Chondrocyte (in vitro differentiated cells): ENCODE results near the gene SZRD1. TPM values are rescaled to one million over a fixed set of nuclear protein-coding genes. Genes with fewer than 3 reads are reported as not detected.

Source experiments
- DNase-seq: peaks from one replicate; pipeline ENCODE4 v3.0.0; 2021; ENCODE audit warnings: mixed read lengths, low spot score
- H3K27ac Mint-ChIP-seq: one replicate; pipeline ENCODE4 v1.8.0; 2021; ENCODE audit warnings: mild to moderate bottlenecking, moderate library complexity, mixed read lengths; ENCODE audit not compliant: unreplicated experiment
- H3K27me3 Mint-ChIP-seq: 2 replicates; pipeline ENCODE4 v1.8.0; 2021; ENCODE audit warnings: low read depth, mixed read lengths
- H3K36me3 Mint-ChIP-seq: 2 replicates; pipeline ENCODE4 v1.8.0; 2021; ENCODE audit warnings: low read depth, mixed read lengths
- H3K4me1 Mint-ChIP-seq: 2 replicates; pipeline ENCODE4 v1.8.0; 2021; ENCODE audit warnings: low read depth, mild to moderate bottlenecking, mixed read lengths
- H3K4me3 Mint-ChIP-seq: one replicate; pipeline ENCODE4 v1.8.0; 2021; ENCODE audit warnings: mild to moderate bottlenecking, moderate library complexity, mixed read lengths; ENCODE audit not compliant: unreplicated experiment
- H3K9me3 Mint-ChIP-seq: 2 replicates; pipeline ENCODE4 v1.8.0; 2021; ENCODE audit warnings: low read depth, mixed read lengths
- total RNA-seq: library from RNA; stranded (reverse); gene quantifications from 3 replicates; pipeline ENCODE4 v1.2.1, GENCODE V29; 2021
- TF ChIP-seq, protein P1 (sequence below): fragments of 200-600 bp; sonication (generic); IDR thresholded peaks from 2 replicates; pipeline ENCODE4 v1.5.0; 2021; ENCODE audit warnings: antibody characterized with exemption, mild to moderate bottlenecking, moderate library complexity

Gene SZRD1
- total RNA-seq, 1 donor from 2014 or later = 113 TPM

DNA sequence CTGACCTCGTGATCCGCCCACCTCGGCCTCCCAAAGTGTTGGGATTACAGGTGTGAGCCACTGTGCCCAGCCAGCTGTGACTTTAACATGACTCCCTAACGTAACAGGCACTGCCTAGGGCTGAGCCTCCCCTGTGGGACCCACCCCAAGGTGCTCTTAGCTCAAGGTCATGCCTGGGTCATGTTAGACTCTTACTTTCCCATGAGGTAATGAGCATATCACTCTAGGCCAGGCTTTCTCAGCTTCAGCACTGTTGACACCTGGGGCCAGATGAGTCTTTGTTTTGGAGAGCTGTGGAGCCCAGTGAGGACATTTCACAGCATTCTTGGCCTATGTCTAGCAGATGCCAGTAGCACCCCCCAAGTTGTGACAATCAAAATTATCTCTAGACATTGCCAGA lies 78.0 kb downstream of the SZRD1 start:
- no peaks in the 10 kb centered on the region for H3K27me3 Mint-ChIP-seq
- no peak for DNase-seq
- H3K9me3 Mint-ChIP-seq = no peaks in the 10 kb centered on the region
- H3K27ac Mint-ChIP-seq = no peak overlapping the region
- H3K36me3 Mint-ChIP-seq = peaks cover 17% of the 10 kb centered on the region
- no peak overlapping the region for H3K4me3 Mint-ChIP-seq
- TF ChIP-seq, protein P1, sequence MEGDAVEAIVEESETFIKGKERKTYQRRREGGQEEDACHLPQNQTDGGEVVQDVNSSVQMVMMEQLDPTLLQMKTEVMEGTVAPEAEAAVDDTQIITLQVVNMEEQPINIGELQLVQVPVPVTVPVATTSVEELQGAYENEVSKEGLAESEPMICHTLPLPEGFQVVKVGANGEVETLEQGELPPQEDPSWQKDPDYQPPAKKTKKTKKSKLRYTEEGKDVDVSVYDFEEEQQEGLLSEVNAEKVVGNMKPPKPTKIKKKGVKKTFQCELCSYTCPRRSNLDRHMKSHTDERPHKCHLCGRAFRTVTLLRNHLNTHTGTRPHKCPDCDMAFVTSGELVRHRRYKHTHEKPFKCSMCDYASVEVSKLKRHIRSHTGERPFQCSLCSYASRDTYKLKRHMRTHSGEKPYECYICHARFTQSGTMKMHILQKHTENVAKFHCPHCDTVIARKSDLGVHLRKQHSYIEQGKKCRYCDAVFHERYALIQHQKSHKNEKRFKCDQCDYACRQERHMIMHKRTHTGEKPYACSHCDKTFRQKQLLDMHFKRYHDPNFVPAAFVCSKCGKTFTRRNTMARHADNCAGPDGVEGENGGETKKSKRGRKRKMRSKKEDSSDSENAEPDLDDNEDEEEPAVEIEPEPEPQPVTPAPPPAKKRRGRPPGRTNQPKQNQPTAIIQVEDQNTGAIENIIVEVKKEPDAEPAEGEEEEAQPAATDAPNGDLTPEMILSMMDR = no peak
- peaks cover 24% of the 10 kb centered on the region for H3K4me1 Mint-ChIP-seq

DNA sequence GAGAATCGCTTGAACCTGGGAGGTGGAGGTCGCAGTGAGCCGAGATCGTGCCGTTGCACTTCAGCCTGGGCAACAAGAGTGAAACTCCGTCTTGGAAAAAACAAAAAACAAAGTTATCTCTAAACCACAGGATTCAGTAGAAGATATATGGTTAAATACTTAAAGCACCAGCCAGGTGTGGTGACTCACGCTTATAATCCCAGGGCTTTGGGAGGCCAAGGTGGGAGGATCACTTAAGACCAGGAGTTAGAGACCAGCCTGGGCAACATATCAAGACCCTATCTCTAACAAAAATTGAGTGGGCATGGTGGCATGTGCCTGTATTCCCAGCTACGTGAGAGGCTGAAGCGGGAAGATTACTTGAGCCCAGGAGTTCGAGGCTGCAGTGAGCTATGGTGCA lies 79.1 kb downstream of the SZRD1 start:
- no peak overlapping the region for H3K27ac Mint-ChIP-seq
- no peak for DNase-seq
- peaks cover 21% of the 10 kb centered on the region for H3K36me3 Mint-ChIP-seq
- peaks cover 19% of the 10 kb centered on the region for H3K4me1 Mint-ChIP-seq
- TF ChIP-seq, protein P1 = no peak
- H3K9me3 Mint-ChIP-seq = no peaks in the 10 kb centered on the region
- no peak overlapping the region for H3K4me3 Mint-ChIP-seq
- no peaks in the 10 kb centered on the region for H3K27me3 Mint-ChIP-seq

DNA sequence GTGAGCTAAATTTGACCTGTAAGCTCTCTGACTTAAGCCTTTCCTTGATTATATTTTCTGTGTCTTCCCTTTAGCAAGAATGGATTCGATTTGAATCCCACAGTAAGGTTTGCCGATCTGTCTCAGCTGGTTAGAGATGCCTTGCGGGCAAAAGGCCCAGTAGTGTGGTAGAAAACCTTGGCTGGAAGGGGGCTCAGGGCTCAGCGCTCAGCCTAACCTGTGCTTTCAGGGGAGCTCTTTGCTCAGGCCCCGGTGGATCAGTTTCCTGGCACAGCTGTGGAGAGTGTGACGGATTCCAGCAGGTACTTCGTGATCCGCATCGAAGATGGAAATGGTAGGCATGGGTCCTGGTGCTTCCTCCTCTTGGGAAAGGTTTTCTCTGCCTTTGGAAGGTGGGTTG lies 80.6 kb downstream of the SZRD1 start:
- no peak overlapping the region for H3K27ac Mint-ChIP-seq
- peaks cover 29% of the 10 kb centered on the region for H3K36me3 Mint-ChIP-seq
- H3K9me3 Mint-ChIP-seq = no peaks in the 10 kb centered on the region
- peaks cover 7% of the 10 kb centered on the region for H3K4me1 Mint-ChIP-seq
- H3K4me3 Mint-ChIP-seq = no peak overlapping the region
- DNase-seq = peak; percentile 38
- TF ChIP-seq, protein P1 = no peak
- no peaks in the 10 kb centered on the region for H3K27me3 Mint-ChIP-seq

Other genes starting within 250 kb of the SZRD1 start
- gene EPHA2, start 211.2 kb upstream of the SZRD1 start, total RNA-seq = 38.5 to 47.4 TPM (median 40.0 TPM) in 3 replicates
- gene ARHGEF19, start 154.6 kb upstream of the SZRD1 start, total RNA-seq = 14.4 to 17.7 TPM (median 16.1 TPM) in 3 replicates
- gene CPLANE2, start 130.1 kb upstream of the SZRD1 start, total RNA-seq = 8.5 to 12.3 TPM (median 12.0 TPM) in 3 replicates
- gene FBXO42, start 14.8 kb upstream of the SZRD1 start, total RNA-seq = 17.8 to 20.9 TPM (median 20.1 TPM) in 3 replicates
- not detected in 3 replicates for gene SPATA21, start 70.2 kb downstream of the SZRD1 start, total RNA-seq
- gene NECAP2, start 73.5 kb downstream of the SZRD1 start, total RNA-seq = 49.1 to 53.4 TPM (median 51.7 TPM) in 3 replicates
- 1,438 to 1,620 TPM (median 1,579 TPM) in 3 replicates for gene RNU1-1, start 147.0 kb downstream of the SZRD1 start, total RNA-seq
- 52.1 to 67.7 TPM (median 58.9 TPM) in 3 replicates for gene NBPF1, start 246.3 kb downstream of the SZRD1 start, total RNA-seq